GM18909 (cell line): ENCODE measurements around the gene EEFSEC.

Experiments used
- ATAC-seq: cut with Tn5 transposase; IDR thresholded peaks from one replicate; pipeline ENCODE4 v1.9.1; 2021; ENCODE audit warnings: mild to moderate bottlenecking; ENCODE audit not compliant: unreplicated experiment, poor library complexity

The EEFSEC gene

DNA sequence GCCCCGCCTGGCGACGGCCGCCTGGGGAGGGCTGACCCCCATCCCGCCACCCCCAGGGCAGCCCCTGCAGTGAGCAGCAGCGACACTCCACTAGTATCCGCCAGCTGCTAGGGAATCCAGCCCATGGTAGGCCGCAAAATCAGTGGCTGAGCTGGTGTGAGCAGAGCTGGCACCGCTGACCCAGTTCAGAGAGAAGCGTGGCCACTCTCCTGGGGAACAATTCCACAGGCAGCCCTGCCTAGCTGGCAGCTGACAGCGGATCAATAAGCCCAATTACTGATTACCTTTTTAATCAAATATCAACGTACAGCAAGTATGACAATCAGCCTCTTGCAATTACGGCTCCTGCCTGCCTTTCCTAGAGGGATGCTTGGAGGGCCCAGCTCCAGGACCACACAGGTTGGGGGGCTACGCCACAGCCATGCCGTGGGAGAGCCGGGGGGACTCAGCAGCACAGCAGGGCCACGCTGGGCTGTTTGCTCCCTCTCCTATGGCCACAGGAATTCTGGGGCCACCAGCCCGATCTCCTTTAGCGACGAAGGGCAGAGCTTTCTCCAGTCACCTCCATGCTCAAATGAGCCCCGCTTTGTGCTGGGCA is 299.5 kb downstream of the EEFSEC start:
- no peak for ATAC-seq

- ATAC-seq = no peak
Observed at GRCh38 chr3:128453501-128454309, 300.4 kb downstream of the EEFSEC start.

DNA sequence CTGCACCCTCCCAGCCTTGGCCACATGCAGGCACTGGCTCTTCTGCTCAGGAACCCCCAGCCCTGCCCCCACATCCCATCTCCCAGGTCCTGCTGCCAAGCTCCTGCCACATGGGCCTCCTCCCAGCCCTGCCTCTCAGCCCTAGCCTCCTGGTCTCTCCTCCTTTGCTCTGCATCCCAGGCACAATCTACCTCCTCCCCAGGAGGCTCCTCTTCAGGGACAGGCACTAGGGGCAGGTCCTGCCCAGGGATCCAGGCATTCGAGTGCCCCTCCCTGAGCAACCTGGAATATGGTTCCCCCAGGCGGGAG is 301.0 kb downstream of the EEFSEC start:
- no peak for ATAC-seq

- ATAC-seq = no peak
Observed at GRCh38 chr3:128455116-128455515, 301.8 kb downstream of the EEFSEC start.

DNA sequence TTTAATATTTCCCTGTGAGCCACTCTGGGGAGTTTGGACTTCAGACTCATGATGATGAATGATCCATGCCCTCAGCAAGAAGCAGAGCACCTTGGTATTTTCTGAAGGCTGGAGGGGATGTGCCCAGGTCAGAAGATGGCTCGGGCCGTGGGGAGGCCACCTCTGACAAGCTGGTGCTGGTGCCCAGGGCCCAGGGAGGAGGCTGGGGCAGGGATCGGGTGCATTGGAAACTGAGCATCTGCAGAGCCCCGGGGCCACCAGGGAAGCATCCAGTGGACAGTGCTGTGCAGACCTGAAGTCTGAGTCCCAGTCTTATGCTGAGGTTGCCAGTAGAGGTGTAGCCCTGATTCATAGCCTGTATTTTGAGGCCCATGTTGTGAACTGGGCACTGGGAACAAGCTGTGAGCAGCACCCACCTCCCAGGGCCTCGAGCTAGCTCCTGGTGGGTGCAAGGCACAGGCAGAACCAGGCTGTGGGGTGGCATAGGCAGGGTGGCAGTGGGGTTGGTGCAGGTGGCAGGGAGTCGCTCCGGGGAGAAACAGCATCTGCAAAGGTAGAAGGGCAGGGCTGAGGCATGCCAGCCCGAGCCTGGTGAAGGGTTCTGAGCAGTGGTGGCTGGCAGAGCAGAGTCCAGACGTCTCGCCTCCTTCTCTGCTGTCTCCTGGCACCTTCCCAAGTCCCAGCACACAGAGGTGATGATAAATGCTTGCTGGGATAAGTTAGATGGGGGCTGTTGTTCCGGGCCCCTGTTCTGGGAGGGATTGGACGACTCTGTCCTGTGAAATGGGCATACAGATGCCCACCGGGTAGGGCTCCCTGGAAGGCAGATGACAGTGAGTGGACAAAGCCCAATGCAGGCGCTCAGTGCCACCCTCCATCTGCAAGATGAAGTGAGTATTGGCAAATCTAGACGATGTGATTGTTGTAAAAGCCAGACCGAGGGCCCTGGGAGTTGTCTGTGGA is 302.8 kb downstream of the EEFSEC start:
- no peak for ATAC-seq

DNA sequence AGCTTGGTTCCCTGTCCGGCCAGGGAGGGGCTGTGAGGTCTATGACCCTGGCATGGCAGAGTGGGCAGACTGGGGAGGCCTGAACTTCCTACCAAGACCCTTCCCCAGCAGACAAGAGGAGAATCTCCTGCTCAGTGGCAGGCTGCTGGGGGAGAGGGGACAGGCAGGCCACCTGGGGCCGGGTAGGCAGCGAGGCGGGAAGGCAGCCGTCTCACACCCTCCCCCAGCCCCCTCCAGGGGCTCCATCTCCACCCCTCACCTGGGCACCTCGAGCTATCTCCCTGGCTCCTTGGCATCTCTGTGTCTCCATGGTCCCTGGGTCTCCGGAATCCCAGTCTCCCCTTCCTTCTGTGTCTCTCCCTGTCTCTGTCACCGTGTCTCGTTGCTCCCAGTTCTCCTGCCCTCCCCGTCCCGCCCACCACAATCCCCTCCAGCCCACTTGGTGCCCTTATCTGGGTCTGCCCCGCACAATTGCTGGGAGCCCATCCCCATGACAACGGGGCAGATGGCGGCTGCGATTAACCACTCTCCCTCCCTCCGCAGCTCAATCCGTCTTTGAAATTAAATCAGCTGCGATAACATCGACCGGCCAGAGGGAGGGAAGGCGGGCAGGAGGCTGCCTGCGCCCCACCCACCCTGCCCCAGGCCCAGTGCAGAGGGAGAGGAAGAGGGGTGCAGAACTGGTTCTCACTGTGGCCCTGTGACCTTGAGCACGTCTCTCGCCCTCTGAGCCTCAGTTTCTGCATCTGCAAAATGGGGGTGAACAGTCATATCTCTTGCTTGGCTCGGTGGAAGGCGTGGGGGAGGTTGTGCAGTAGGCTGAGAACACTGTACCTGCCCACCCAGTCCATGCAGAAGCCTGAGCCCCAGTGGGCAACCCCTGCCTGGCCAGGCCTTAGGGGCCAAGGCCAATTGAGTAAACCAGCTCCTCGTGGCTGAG is 303.8 kb downstream of the EEFSEC start:
- no peak for ATAC-seq

- ATAC-seq = no peak
Observed at GRCh38 chr3:128457937-128458336, 304.7 kb downstream of the EEFSEC start.
